Fibroblast of skin of left quadriceps (primary cell): ENCODE measurements around the gene TSHZ3.

Experiments
- DNase-seq, 2 experiments: peaks; one replicate each; pipeline ENCODE4 v3.0.0-alpha.2; 2013; ENCODE audit warnings: low read depth in 2 of 2

The TSHZ3 gene

DNA sequence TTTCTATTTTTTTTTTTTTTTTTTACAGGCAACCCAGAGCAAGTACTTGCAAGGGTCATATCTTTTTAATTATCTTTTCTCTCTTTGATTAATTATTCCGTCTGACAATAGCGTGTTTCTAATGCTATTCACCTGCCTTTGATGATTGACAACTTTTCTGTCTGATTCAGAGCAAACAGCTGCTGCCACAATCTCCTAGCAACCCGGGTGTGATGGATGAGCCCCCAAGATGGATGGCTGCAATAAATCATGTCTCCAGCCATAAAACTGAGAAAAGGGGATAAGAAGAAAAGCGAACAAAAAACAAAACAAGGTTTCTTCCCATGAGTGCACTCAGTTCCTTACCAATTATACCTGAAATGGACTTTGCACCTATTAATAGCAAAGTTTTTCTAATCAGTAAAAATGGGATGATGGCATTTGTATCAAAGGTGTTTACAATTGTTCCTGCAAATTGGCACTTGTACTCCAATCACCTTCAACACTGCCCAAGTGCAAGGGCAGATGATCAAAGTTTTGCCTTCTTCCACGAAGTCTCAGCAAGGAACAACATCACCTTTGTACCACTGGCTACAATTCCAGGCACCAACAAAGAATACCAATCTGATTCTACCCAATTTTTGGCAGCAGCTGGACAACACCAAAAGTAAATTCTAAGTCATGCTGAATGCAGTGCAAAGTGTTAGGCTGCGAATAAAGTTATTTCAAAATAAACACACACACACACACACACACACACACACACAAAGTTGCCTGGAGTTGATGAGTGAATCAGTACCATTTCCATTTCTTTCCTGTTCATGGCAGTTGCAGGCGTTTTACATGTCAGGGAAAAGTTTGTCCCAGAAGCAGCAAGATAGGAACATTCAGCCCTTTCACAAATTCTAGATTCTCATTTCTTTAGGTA is 12.0 kb downstream of the TSHZ3 start:
- DNase-seq = no peak

DNA sequence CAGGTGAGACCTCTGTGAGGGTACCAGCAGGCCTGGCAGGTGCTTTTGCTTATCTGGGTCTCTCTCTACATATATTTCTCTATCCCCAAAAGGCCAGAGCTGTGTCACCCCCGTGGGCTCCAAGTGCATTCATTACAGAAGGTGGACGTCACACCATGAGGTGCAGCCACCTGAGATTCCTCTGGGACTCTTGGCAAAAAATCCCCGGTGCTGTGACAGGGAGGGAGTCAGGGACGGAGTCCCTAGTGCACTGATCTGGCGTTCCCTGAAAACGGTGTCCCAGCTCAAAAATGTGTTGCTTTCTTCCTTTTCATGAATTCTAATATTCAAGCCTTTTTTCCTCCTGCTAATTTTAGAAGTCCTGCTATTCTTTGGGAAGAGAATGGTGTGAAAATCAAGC is 13.5 kb downstream of the TSHZ3 start:
- no peak for DNase-seq

DNA sequence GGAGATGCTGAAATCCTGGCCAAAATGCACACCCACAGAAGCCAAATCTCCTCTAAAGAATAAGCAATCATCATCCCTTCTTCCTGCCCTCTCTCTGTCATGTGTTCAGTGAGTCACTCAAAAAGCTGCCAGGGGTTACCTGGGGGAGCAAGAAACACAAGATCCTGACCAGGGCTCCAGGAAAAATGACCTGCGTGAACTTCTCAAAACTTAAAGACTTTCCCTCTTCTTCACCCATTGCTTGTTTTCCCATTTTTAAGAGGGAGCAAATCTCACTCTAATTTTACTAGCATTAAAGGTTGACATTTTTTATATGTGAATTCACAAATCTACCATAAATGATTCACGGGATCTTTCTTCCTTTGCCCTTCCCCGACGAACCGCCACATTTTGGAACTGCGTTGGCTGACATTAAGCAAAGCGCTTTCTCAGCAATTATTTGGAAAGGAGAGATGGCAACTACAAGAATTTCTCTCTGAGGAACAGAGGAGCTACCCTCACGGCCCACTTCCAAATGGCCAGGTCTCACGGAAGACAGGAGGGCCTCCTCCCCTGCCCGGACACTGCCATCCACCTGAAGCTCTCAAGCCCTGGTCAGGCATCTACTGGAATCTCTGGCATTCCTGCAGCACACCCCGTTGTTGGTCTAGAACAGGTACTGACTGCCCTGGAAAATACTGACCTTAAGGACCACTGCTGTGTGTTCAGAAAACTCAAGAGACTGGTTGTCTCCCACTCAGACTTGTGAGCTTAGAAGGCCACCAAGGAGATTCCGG is 14.2 kb downstream of the TSHZ3 start:
- DNase-seq = no peak

DNA sequence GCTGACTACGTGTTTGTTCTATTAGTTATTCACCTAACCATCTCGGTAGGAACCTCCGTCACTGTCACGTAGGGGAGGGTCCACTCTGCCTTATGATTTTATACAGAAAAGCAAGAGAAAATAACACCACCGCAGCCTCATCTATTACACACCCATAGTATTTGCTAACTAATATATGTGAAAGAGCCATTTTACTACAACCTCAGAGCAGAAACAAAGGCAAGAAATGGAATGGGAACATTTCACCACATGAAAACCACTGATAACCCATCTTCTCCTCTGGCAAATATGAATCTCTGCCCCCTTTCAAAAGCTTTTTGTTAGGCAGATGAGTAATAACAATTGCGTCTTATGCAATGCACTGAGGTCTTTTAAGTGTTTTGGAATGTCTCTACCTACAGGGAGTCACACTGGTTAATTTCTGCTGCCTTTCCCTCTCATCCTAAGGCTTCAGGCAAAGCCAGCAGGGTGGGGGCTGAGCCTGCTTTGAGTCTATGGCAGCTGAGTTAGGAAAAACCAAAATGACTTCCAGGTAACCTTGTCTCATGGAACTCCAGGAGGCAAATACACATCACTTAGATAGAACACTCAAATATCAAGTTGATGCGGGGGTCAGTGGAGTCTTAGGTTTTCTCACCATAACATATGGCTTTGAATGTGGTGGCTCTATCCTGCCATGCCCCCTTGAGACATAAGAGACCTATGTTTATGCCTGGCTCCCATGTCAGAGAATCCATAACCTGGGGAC is 15.0 kb downstream of the TSHZ3 start:
- peak in 1 of 2 experiments; percentile 38 for DNase-seq

DNA sequence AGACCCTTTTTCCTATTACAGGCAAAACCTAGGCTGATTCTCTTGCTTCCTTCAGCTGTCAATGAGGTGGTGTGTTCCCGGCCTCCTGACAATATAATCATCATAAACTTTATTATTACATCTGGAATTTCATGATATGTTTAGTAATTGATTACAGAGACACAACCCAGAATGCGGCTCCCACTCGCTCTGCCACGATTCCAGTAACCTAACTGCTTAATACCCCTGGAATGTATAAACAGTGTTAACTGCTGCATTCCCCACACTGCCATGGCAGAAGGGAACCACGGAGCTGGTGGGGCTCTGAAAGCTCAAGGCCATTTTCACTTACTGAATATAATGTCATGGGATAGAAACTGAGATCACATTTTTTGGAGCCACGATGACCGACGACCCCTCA is 17.1 kb downstream of the TSHZ3 start:
- peak; percentile 80 to 81 for DNase-seq

DNA sequence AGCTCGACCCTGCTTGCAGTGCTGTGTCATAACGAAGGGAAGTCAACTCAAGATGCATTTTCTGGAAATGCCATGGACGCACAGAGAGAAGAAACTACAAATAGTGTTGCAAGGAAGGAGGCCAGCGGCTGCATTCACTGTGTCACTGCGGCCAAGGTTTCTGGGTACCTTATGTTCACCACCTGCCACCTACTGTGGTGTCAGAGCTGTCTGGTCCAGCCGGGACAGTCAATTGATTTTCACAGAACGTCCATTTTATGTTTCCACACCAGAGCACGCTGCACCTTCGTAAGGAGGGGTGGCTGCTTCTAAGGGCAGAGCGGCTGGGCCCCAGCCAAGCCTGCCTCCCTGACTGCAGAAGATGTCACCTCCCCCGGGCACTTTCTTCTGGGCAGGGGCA is 17.7 kb downstream of the TSHZ3 start:
- DNase-seq = no peak

DNA sequence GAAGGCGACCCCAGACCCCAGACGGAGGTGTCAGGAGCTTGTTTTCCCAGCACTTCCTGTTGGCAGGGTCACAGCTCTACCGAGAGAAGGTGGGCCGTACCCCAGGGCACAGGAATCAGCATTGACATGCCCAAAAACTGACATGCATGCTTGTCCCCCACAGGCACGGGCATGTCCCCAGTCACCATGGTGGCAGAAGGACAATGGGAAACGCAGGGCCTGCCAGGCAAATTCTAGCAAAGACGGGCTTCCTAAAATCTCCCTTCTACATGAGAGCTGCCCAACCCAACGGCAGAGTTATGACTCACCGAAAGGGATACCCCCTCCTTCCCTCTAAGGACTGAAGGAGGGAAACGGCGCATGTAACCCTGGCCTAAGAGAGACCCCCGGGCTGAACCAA is 18.5 kb downstream of the TSHZ3 start:
- no peak for DNase-seq

DNA sequence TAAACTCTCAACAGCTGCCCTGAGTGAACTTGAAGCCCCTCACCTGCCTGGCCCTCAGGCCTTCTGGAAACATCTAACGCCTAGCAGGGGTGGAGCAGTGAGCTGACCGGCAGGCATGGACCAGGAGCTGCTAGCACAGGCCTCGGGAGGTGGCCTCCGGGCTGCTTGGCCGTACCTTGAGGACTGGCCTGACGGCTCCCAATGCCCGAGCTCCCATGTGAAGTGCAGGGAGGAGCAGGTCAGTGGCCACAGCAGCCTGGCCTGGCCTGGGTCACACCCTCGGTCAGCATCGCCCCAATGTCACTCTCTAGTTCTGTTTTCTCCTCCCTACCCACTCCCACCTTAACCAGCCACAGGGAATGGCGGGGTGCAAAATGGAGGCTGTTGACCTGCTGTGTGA is 19.0 kb downstream of the TSHZ3 start:
- DNase-seq = no peak

DNA sequence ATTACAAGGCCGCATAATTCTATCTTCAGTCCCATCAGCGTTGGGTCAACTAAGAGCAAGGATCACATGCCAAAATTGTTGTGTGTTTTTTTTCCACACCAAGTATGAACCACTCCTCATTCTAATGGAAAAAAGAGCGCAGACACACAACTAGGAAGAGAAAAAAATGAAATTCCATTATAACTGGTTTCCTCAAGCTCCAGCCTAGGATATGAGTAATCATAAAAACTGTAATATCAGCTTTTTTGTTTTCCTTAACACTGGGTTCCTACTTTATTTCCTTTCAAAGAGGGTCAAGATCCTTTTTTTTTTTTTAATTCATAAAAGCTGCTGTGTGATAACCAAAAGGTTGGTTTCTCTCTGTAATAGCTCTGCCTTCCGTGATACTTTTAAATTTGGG is 19.4 kb downstream of the TSHZ3 start:
- no peak for DNase-seq

DNA sequence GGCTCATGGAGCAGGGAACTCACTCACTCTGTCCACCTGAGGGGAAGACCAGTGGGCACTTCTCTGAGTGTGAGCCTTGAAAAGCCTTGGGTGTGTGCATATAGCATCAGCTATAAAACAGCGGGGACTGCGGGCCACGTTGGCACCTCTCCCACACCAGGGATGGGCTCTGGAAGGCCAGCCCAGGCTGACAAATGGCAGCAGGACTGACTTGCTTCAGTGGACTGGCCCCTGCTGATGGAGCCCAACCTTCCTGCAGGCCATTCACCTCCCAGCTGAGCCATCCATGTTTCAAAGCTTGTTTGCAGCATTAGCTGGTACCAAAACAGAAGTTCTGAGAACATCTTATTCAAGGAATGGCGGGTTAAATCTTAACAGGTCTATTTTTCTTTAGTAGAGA is 21.0 kb downstream of the TSHZ3 start:
- DNase-seq = no peak

DNA sequence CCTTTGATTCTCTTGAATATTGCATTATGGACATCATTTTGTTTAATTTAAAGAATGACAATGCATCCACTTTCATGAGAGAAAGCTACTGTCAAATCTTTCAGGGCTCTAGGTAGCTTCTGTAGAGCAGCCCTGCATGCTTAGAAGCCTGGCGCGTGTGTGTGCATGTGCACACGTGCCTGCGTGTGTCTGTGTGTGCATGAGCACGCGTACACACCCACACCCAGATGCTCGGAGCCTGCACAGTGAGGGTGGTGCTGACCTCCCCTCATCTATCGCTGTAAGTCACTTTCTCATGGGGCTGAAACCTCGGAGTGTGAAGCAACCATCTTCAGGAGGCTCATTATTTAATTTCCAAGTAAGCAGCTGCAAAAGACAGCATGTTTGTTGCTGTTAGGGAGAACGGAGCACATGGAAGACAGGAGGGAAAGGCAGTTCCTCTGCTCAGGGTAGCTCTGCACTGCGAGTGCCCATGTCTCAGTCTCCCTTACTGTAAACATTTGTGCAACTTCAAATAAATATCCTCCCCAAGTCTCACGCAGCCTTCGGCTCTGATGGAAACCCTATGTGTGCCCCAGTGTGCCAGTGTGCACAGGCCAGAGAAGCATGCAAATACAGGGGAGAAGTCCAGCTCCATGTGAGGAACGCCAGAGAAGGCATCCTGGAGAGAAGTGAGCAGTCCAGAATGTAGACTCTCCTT is 22.8 kb downstream of the TSHZ3 start:
- no peak for DNase-seq

DNA sequence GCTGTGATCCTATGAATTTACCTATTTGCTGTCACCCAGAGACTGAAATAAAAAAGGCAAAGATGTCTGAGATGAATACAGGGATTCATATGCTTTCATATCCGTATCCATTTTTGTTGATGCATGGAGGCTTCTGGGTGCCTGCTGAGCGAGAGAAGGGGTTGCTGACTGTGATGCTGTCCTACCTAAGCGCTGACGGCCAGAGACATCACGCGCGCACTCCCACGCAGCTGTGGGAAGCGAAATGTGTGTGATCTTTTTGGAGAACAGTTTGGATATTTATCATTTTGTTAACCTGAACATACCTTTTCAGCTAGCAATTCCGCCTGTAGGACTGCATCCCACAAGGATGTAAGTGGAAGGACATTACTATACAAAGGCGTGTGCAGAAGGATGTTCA is 23.9 kb downstream of the TSHZ3 start:
- no peak for DNase-seq

DNA sequence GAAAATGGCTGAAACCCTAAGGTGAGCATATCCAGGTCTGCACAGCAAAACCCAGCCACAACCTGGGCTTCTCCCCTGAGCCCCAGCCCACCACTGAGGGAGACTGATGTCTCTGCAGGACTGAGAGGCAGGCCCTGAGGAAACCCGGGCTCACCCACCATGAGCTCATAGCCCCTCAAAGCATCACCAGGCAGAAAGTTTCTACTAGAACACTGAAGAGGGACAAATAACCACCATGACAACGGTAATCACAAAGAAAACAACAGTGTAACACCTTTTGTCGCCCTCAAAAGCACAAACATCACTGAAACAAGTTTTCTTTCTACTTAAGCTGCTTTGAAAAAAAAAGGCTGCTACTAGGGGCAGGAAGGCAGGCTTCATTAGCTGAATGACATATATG is 29.8 kb downstream of the TSHZ3 start:
- DNase-seq = no peak

DNA sequence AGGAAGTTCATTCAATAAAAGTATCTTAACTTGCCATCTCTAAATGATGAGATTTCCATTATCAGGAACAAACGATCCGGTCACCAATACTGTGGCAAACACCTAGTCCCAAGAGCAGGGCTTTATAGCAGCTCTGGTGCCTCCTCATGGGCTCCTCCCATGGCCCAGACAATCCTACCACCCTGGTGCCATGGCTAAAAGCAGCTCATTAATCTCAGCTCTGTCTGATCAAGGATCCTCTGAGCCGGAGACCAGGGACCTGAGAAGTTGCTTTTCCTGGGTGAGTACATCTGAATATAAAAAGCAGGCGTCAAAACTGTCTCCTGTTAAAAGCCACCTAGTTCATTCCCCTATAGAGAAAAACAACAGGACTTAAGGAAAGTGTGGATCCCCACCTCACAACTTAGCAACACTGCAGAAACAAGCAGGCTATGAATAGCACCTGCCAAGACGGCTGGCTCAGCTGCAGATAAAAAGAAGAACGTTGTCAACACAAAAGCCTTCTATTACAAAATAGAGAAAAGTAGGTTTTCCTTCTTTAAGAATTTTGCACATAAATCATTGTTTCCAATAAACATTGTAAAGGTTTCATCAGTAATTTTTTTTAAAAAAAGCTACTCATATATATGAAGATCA is 30.3 kb downstream of the TSHZ3 start:
- no peak for DNase-seq

DNA sequence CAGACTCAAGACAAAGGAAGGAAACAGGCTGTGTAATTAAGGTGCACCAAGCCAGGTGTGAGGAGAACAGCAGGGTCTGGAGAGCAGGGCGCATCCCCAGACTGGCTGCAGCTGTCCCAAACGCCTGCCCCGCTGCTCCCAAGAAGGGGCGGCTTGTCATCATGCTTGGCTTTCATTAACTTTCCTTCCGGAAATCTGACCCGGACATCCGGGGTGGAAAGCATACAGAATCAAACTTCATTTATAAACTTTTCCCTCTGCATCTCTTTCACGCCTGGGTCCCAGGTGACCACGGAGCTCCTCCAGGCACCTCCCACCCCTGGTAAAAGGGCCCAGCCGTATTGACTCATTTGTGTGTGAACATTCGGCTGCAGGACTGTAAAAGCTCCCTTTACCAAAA is 31.7 kb downstream of the TSHZ3 start:
- no peak for DNase-seq

DNA sequence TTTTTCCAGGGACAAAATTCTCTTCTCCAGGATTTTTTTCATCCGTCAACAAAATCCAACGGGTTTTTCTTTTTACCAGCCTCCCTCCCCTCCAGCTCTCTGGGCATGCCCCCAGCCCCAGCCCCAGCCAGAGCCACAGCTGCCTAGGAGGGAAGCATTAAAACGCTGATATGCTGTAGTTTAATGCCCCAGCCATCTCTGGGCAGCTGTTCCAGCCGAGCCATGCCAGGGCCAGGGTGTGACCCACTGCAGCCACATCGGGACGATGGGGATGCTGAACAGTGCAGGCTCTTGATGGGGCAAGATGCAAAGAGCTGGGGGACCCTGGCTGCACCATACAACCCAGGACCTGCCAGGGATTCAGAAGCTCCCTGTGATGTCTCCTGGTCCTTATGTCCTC is 32.1 kb downstream of the TSHZ3 start:
- no peak for DNase-seq

DNA sequence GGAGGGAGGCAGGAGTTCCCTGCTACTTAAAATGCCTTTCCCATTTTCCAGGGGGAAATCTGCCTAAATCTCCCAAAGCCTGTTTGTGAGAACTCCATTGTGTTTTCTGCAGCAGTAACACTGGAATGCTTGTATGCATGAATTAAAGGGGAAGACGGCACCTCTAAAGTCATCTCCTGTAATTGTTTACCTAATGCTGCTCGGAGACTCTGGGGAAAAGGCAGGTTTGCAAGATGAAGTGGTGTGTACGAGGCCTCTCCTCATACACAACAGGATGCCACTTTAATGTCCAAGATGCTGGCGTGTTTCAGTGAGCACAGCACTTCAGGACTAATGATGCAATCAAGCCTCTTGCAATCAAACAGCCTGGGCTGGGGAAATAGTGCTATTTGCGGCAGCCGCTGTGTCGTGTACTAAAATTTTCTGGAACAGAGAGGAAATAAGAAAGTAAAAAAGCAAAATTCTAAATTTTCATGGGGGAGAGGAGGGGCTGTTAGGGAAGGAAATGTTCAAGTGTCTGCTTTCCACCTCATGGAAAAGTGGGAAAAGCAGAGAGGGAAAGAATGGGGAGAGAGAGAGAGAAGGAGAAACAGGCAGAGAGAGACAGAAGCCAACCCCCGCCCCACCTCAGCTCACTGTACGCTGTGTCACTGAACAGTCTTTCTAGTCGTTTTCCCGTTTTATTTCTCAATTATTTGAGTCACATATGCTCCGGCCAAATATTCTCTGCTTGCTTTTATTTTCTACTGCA is 32.9 kb downstream of the TSHZ3 start:
- DNase-seq = no peak

DNA sequence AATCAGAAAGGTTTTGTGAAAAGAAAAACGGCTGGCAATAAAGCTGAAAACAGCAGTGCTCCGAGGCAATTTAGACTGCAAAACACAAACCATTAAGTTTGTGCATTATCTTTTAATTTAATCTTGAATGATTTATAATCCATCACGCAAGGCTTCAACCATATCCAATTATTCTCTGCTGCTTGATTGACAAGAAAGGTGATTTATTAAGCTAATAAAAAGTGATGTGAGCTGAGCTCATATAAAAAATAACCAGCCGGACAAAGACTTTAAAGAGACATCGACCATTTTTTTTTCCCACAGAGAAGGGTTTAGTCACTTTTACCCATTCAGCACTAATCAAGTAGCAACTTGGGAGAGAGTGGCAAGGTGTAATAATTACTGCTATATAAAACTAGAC is 33.6 kb downstream of the TSHZ3 start:
- no peak for DNase-seq

DNA sequence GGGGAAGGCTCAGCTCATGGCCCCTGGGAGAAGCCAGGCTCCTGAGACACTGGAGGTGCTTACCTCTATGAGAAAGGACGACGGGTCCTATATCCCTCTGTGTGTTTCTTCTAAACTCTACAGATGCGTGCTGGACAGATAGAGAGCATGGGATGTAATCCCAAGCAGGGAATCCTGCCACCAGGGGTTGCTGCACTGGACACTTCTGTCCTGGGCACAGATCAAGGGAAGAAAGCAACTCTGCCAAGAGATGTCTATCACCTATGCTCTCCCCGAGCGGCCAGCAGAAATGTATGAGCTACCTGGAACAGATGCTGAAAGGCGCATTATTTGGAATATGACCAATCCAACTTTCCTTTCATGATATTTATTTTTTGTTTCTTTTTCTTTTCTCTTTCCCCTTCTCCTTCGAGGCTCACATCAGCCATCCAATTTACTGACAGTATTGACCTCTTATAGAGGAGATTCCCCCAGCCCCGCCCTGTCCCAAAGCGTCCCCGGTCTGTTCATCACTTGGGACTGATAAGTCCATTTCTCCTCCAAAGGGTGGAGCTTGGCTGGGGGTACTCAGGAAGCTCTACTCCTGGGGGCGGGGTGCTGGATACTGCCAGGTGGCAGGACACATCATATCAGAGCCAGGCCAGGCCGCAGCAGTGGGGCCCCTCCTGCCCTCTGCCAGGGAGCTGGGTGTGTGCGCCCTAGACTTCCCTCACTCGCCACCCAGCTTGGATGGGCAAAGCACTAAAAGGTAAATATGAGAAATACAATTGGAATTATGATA is 34.2 kb downstream of the TSHZ3 start:
- no peak for DNase-seq

DNA sequence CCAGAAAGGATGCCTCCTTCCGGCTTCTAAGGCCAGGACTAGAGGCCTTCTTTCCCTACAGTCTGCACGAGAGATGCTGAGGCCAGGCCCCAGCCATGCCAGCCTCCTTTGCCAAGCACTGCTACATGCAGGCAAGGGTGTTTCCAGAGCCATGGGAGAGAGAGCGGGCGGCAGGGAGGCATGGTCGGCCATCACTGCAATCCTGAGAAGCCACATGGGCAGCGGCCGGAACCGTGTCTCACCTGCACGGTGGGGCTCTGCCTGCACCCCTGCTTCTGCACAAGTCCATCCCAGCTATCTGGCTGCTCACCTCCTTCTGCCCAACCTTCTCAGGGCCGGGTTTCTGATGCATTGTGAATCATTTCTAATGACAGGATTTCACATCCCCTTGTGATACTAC is 35.1 kb downstream of the TSHZ3 start:
- no peak for DNase-seq
